AG09319 (cell line): ENCODE results near the gene EXOC2.

Source experiments
- DNase-seq: peaks from one replicate; pipeline ENCODE4 v3.0.0-alpha.2; 2010; ENCODE audit warnings: low read depth; ENCODE audit errors: extremely low read depth
- TF ChIP-seq, protein P1 (sequence below): IDR thresholded peaks from 2 replicates; pipeline ENCODE4 v1.5.1; 2011; ENCODE audit warnings: low read depth, mild to moderate bottlenecking, inconsistent platforms, low read length, moderate library complexity

Gene EXOC2, protein sequence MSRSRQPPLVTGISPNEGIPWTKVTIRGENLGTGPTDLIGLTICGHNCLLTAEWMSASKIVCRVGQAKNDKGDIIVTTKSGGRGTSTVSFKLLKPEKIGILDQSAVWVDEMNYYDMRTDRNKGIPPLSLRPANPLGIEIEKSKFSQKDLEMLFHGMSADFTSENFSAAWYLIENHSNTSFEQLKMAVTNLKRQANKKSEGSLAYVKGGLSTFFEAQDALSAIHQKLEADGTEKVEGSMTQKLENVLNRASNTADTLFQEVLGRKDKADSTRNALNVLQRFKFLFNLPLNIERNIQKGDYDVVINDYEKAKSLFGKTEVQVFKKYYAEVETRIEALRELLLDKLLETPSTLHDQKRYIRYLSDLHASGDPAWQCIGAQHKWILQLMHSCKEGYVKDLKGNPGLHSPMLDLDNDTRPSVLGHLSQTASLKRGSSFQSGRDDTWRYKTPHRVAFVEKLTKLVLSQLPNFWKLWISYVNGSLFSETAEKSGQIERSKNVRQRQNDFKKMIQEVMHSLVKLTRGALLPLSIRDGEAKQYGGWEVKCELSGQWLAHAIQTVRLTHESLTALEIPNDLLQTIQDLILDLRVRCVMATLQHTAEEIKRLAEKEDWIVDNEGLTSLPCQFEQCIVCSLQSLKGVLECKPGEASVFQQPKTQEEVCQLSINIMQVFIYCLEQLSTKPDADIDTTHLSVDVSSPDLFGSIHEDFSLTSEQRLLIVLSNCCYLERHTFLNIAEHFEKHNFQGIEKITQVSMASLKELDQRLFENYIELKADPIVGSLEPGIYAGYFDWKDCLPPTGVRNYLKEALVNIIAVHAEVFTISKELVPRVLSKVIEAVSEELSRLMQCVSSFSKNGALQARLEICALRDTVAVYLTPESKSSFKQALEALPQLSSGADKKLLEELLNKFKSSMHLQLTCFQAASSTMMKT

DNA sequence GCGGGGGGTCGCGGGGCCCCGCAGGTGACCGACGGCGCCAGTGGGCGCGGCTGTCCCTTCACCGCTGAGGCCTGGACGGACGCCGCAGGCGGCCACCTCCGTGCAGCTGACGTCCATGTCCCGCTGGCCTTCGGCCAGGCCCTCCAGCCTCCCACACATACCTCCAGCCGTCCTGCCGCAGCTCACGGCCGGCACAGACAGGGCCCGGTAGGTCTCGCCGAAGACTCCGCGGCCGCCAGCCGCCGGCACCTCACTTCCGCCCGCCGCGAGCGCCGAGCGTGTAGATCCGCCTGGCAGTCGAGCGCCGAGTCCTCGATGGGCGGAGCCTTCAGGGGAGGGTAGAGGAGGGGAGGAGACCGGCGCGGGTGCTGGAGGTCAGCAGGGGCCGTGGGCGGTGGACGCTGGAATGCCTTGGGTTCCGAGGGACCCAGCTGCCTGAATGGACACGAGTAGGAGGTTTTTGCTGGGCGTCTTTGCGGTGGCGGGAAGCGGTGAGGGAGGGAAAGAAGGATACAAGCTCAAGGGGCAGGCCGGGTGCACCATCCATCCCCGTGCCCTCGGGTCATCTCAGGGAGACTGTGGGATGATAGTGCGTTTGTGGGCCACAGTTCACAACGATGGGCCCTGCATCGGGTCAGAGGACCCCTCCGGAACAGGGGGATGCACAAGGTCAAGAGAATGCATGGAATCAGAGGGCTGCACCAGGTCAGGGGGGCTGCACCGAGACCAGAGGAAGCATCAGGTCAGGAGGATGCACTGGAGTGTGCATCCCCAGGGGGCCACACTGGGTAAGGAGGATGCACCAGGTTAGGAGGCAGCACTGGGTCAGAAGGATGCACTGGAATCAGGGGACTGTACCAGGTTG is at the start of gene EXOC2:
Gene EXOC2 (minus strand): TSS at position 282 of the 865 bp plus-strand sequence. CDS start 55,321 bp downstream, outside the sequence.
- TF ChIP-seq, protein P1, sequence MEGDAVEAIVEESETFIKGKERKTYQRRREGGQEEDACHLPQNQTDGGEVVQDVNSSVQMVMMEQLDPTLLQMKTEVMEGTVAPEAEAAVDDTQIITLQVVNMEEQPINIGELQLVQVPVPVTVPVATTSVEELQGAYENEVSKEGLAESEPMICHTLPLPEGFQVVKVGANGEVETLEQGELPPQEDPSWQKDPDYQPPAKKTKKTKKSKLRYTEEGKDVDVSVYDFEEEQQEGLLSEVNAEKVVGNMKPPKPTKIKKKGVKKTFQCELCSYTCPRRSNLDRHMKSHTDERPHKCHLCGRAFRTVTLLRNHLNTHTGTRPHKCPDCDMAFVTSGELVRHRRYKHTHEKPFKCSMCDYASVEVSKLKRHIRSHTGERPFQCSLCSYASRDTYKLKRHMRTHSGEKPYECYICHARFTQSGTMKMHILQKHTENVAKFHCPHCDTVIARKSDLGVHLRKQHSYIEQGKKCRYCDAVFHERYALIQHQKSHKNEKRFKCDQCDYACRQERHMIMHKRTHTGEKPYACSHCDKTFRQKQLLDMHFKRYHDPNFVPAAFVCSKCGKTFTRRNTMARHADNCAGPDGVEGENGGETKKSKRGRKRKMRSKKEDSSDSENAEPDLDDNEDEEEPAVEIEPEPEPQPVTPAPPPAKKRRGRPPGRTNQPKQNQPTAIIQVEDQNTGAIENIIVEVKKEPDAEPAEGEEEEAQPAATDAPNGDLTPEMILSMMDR: no peak
- peak; percentile 46 for DNase-seq

DNA sequence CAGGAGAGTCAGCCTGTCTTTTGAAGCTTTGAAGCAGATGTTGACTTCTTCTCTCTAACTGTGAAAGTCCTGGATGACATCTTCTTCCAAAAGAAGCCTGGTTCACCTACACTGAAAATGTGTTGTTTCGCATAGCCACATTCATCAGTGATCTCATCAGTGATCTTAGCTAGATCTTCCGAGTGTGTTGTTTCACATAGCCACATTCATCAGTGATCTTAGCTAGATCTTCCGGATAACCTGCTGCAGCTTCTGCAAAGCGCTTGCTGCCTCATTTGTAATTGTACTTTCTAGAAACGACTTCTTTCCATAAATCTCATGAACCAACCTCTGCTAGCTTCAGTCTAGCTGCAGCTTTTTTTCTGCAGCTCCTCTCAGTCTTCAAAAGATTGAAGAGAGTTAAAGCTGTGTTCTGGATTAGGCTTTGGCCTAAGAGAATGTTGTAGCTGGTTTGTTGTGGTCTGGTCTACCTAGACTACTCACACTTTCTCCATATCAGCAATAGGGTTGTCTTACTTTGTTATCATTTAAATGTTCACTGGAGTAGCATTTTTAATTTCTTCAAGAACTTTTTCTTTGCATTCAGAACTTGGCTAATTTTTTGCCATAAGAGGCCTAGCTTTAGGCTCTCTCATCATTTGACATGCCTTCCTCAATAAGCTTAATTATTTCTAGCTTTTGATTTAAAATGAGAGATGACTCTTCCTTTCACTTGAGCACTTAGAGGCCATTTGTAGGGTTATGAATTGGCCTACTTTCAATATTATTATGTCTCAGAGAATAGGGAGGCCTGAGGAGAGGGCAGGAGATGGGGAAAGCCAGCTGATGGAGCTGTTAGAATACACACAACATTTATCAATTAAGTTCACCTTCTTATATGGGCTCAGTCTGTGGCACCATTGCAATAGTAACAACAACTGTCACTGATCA is 48.7 kb upstream of the EXOC2 start:
- no peak for DNase-seq
- TF ChIP-seq, protein P1: no peak

DNA sequence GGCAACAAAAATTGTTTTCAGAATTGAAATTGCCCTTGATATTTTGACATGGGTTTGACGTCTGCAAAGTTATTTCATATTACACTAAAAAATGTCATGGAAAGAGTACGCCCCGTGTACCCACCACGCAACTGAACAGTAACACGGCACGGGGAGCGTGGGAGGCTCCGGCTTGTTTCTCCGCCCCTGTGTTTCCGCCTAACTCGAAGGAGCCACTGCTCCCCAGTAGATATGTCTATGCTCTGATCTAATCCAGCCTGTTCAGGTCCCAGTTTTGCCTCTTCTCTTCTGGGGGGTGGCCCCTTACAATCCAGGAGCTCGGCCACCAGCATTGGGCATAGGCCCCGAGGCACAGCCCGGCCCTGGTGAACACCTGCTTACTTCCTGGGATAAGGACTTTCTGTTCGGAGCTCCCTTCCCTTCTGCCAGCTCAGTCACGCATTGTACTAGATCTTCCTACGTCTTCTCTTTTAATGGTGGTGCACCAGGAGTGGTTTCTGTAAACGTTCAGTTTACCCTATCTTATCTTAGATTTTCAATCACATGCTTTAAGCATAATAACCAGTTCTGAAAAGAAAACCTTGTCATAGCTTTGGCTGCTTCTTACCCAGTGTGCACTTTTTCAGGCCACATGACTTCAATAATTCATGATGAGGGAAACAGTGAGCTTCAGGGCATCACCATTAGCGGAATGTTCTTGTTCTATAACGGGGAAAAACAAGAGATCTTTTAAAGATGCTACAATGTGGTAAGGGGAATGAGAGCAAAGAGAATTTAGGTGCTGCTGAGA is 43.9 kb upstream of the EXOC2 start:
- DNase-seq: no peak
- TF ChIP-seq, protein P1: no peak

DNA sequence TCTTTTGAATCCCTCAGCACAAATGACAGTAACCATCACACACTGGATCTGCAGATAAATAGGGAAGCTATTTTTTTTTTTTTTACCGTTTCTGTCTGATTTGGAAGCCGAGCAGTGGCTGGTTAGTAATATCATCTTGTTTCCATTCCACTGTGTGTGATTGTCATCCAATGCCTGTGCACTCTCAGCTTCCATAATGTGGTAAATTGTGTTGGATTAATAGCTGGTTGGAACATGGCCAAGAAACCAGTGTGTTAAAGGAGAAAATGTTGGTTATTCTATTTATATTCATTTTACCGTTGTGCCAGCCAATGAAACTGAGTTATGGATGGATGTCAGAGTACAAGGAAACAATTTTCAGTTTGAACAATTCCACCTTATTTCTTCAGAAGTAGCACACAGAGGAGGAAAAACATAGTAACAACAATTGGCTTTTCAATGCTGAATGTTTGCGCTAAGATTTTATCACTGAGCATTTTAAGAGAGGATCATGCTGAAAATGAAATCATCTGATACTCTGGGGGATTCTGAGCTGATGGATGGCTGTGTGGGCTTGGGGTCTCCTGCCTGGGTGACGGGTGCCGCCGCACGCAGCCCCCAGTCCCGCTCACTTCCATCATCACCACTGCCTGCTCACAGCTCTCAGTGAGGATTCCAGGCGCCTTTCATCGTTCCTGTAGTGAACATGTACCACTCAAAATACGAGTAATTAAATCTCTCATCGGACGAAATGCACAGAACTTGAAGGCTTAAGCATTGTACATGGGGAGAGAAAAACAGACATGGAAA is 40.7 kb upstream of the EXOC2 start:
- no peak for DNase-seq
- TF ChIP-seq, protein P1: no peak

DNA sequence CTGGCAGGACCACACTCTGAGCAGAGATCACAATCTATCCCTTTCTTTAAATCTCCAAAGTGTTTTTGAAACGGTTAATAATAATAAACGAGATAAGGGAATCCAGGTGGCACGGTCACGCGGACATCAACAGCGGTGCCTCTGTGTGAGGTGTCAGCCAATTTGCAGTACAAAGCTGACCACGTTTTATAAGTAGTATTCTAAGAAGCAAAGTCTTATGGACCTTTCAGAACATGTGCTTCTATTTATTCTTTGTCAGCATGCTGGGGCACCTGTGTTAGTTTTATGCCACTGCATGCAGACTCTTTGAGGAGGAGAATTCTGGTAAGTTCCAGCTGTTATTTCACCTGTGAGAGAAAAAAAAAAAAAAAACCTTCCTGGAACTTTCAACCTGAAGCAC is 39.0 kb upstream of the EXOC2 start:
- TF ChIP-seq, protein P1: no peak
- no peak for DNase-seq
